Gastroesophageal sphincter (tissue), 4 donors: ENCODE data around the gene SPEF2. TPM values are rescaled to one million over a fixed set of nuclear protein-coding genes. Genes with fewer than 3 reads are reported as not detected.

Source experiments
- ATAC-seq: fragments of 150-250 bp; one replicate; pipeline ENCODE4 v1.9.1; 2016; ENCODE audit warnings: mild to moderate bottlenecking, moderate library complexity
- H3K27ac ChIP-seq, 4 donors: fragments of 200-600 bp; sonication (generic) in 3 of 4; 1 replicate in 3 of 4; 2 replicates in 1 of 4; pipeline ENCODE4 v1.5.1; 2016 to 2019
- H3K27me3 ChIP-seq: fragments of 200-600 bp; sonication (generic); one replicate; pipeline ENCODE4 v1.5.1; 2019
- H3K36me3 ChIP-seq, 2 donors: fragments of 200-600 bp; sonication (generic); one replicate each; pipeline ENCODE4 v1.5.1; 2019; ENCODE audit warnings: control low read depth in 1 of 2
- H3K4me1 ChIP-seq, 3 donors: fragments of 200-600 bp; sonication (generic); 1 replicate in 2 of 3; 2 replicates in 1 of 3; pipeline ENCODE4 v1.5.1; 2016 to 2019; ENCODE audit warnings: control low read depth in 2 of 3
- H3K4me3 ChIP-seq, 2 donors: fragments of 200-600 bp; sonication (generic); one replicate each; pipeline ENCODE4 v1.5.1; 2019; ENCODE audit warnings: mild to moderate bottlenecking in 1 of 2, moderate library complexity in 1 of 2
- H3K9me3 ChIP-seq, 3 donors: fragments of 200-600 bp; sonication (generic); one replicate each; pipeline ENCODE4 v1.5.1; 2017 to 2019; ENCODE audit warnings: control low read depth in 2 of 3
- EP300 ChIP-seq: sonication (generic); formaldehyde crosslinking; IDR thresholded peaks from one replicate; pipeline ENCODE4 v1.6.1; 2017; ENCODE audit warnings: antibody characterized with exemption, mild to moderate bottlenecking
- POLR2A ChIP-seq, 2 donors: fragments of 450-650 bp; IDR thresholded peaks; one replicate each; pipeline ENCODE4 v1.6.1; 2017; ENCODE audit warnings: antibody characterized with exemption in 2 of 2, mild to moderate bottlenecking in 2 of 2, moderate library complexity in 1 of 2
- POLR2AphosphoS5 ChIP-seq: sonication (generic); formaldehyde crosslinking; IDR thresholded peaks from one replicate; pipeline ENCODE4 v1.6.1; 2017; ENCODE audit warnings: antibody characterized with exemption
- WGBS, 2 donors: methylation state at CpG; one replicate each; pipeline ENCODE4 v1.1.5; 2018; ENCODE audit warnings: low coverage in 1 of 2; 5-methylcytosine and 5-hydroxymethylcytosine counted together
- total RNA-seq, 4 donors: library from RNA; depleted of rRNA; stranded (reverse); fragments of >200 nt; gene quantifications; one replicate each; pipeline ENCODE4 v1.1.0, GENCODE V29; 2016
- TF ChIP-seq, protein P1 (sequence below), 4 experiments: fragments of 200-600 bp in 2 of 4; fragments of 450-650 bp in 2 of 4; sonication (generic) in 1 of 4; IDR thresholded peaks; one replicate each; pipeline ENCODE4 v1.5.1; 2017 to 2019; ENCODE audit warnings: antibody characterized with exemption in 4 of 4, mild to moderate bottlenecking in 2 of 4, moderate library complexity in 2 of 4

Gene SPEF2
- total RNA-seq, 4 donors from 2014 or later: 2.1 to 5.8 (median 3.1) TPM

DNA sequence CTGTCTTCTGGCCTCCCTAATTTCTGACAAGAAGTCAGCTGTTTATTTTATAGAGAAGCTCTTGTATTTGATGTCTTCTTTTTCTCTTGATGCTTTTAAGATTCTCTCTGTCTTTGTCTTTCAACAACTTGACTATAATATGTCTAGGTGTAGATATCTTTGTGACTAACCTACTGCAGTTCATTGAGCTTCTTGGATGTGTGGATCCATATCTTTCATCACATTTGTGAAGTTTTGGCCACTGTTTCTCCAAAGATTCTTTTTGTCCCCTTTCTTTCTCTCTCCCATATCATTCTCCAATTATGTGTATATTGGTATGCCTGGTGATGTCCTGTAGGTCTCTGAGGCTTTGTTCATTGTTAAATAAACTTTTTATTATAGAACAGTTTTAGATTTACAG lies 16.7 kb downstream of the SPEF2 start:
- TF ChIP-seq EP300 (no peak), POLR2AphosphoS5 (no peak), POLR2A (IDR thresholded peaks at IDR 0.05) (no peak)
- TF ChIP-seq, protein P1, sequence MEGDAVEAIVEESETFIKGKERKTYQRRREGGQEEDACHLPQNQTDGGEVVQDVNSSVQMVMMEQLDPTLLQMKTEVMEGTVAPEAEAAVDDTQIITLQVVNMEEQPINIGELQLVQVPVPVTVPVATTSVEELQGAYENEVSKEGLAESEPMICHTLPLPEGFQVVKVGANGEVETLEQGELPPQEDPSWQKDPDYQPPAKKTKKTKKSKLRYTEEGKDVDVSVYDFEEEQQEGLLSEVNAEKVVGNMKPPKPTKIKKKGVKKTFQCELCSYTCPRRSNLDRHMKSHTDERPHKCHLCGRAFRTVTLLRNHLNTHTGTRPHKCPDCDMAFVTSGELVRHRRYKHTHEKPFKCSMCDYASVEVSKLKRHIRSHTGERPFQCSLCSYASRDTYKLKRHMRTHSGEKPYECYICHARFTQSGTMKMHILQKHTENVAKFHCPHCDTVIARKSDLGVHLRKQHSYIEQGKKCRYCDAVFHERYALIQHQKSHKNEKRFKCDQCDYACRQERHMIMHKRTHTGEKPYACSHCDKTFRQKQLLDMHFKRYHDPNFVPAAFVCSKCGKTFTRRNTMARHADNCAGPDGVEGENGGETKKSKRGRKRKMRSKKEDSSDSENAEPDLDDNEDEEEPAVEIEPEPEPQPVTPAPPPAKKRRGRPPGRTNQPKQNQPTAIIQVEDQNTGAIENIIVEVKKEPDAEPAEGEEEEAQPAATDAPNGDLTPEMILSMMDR (IDR thresholded peaks at IDR 0.05): no peak
- no peaks in the 10 kb centered on the region for H3K27me3 ChIP-seq
- no peaks in the 10 kb centered on the region for H3K4me1 ChIP-seq
- H3K9me3 ChIP-seq: peaks cover 0 to 30% (median 0%) of the 10 kb centered on the region in 3 donors
- no peak overlapping the region for H3K4me3 ChIP-seq
- no peak for ATAC-seq
- peaks cover 0 to 43% of the 10 kb centered on the region in 2 donors for H3K36me3 ChIP-seq
- no peak overlapping the region for H3K27ac ChIP-seq

DNA sequence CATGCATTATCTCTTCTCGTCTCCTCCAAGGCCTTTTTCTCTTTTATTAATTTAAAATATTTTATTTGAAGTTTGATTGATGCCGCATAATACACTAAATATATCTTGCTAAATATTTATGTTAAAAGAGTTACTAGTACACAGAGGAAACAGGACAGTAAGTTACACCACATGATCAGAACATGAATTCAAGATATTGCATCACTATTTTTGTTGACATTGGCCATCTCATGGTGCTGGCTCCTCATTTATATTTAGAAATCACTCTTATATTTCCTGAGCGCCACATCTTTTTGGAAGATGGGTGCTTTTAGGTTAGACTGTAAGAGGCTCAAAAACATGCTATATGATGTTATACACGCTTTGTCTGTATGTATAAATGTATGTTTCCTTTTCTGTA lies 23.0 kb downstream of the SPEF2 start:
- Histone ChIP-seq H3K27ac (no peak overlapping the region), H3K36me3 (peaks cover 0 to 19% of the 10 kb centered on the region in 2 donors), H3K9me3 (no peaks in the 10 kb centered on the region), H3K27me3 (no peaks in the 10 kb centered on the region), H3K4me1 (no peaks in the 10 kb centered on the region), H3K4me3 (no peak overlapping the region)
- whole genome bisulfite sequencing, 2 donors: 75 to 96% methylated on average over 4 of the region's 4 CpGs
- ATAC-seq: no peak
- no peak for TF ChIP-seq POLR2AphosphoS5
- no peak for TF ChIP-seq EP300
- TF ChIP-seq, protein P1 (IDR thresholded peaks at IDR 0.05): no peak
- TF ChIP-seq POLR2A (IDR thresholded peaks at IDR 0.05): no peak

GRCh38 chr5:35644543-35644942 lies 26.9 kb downstream of the SPEF2 start:
- ATAC-seq: no peak
- TF ChIP-seq EP300 (no peak), POLR2A (IDR thresholded peaks at IDR 0.05) (no peak), POLR2AphosphoS5 (no peak)
- TF ChIP-seq, protein P1 (IDR thresholded peaks at IDR 0.05): no peak
- H3K4me1 ChIP-seq: peaks cover 0 to 12% (median 0%) of the 10 kb centered on the region in 3 donors
- H3K4me3 ChIP-seq: no peak overlapping the region
- WGBS, 2 donors: 96 to 100% methylated on average over 3 of the region's 3 CpGs
- no peaks in the 10 kb centered on the region for H3K27me3 ChIP-seq
- no peak overlapping the region for H3K27ac ChIP-seq
- H3K9me3 ChIP-seq: no peaks in the 10 kb centered on the region
- H3K36me3 ChIP-seq: peaks cover 0 to 19% of the 10 kb centered on the region in 2 donors

DNA sequence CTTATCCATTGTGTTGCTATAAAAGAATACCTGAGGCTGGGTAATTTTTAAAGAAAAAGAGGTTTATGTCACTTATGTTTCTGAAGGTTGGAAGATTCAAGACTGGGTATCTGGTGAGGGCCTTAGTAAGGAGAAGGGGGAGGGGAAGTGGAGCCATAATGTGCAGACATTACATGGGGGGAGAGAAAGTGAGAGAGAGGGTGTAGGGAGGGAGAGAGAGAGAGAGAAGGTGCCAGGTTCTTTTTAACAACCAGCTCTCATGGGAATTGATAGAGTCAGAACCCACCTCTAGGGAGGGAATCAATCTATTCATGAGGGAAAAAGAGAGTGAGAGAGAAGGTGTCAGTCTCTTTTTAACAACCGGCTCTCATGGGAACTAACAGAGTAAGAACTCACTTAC lies 29.5 kb downstream of the SPEF2 start:
- TF ChIP-seq POLR2AphosphoS5 (no peak), POLR2A (IDR thresholded peaks at IDR 0.05) (no peak), EP300 (no peak)
- TF ChIP-seq, protein P1 (IDR thresholded peaks at IDR 0.05): no peak
- H3K4me3 ChIP-seq: no peak overlapping the region
- H3K4me1 ChIP-seq: peaks cover 0 to 12% (median 0%) of the 10 kb centered on the region in 3 donors
- H3K27ac ChIP-seq: no peak overlapping the region
- 75 to 83% methylated on average over 1 of the region's 1 CpG for WGBS, 2 donors
- ATAC-seq: no peak
- peaks cover 0 to 11% of the 10 kb centered on the region in 2 donors for H3K36me3 ChIP-seq
- no peaks in the 10 kb centered on the region for H3K9me3 ChIP-seq
- H3K27me3 ChIP-seq: no peaks in the 10 kb centered on the region

DNA sequence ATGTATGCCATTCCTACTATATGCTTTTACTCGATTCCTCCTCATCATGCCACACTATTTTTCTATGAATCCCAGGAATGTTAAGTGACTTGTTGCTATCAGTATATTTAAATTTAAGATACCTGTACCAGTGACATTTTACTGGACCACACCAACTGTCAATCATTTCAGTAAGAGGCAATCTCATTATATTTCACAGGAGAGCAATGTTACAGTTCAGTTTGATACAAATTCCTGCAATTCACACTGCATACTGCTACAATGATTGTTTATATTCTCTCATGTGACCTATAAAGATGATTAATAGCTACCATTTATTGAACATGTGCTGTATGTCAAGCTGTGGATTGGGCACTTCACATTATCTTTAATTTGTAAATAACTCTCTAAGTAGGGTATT lies 30.0 kb downstream of the SPEF2 start:
- Histone ChIP-seq H3K9me3 (no peaks in the 10 kb centered on the region), H3K36me3 (peaks cover 0 to 9% of the 10 kb centered on the region in 2 donors), H3K4me3 (no peak overlapping the region), H3K27me3 (no peaks in the 10 kb centered on the region), H3K27ac (no peak overlapping the region), H3K4me1 (peaks cover 0 to 12% (median 0%) of the 10 kb centered on the region in 3 donors)
- TF ChIP-seq POLR2A (IDR thresholded peaks at IDR 0.05) (no peak), EP300 (no peak), POLR2AphosphoS5 (no peak)
- TF ChIP-seq, protein P1 (IDR thresholded peaks at IDR 0.05): no peak
- 100% methylated on average over 1 of the region's 1 CpG for WGBS, 2 donors
- ATAC-seq: no peak
